ENCODE results near the gene PCDHGB7.
"Not testable (repeated sequence)": the region's sequence is repeated elsewhere in the genome, so short reads cannot be mapped to it uniquely, and the experiment has no call there.

Gene PCDHGB7

GRCh38 chr5:141417494-141418172 is at the start of gene PCDHGB7:
TSS of gene PCDHGB7 (plus strand) at chr5:141417677. CDS start at chr5:141417860, 183 bp downstream.
- Histone ChIP-seq H2AFZ (ENCODE audit: low read length, unreplicated experiment) (peak within 1 kb of the TSS; percentile 73), H3K4me3 (ENCODE audit: low read depth, low read length) (peak within 1 kb of the TSS; percentile 77)

GRCh38 chr5:141369994-141370848 is 47.3 kb upstream of the PCDHGB7 start, which contains the start of gene PCDHGB3:
TSS of gene PCDHGB3 (plus strand) at chr5:141370242. CDS start at chr5:141370395, 153 bp downstream.
- Histone ChIP-seq H3K27ac (ENCODE audit: low read depth, low read length) (no peak within 1 kb of the TSS), H3K4me3 (ENCODE audit: low read depth, low read length) (peak within 1 kb of the TSS; percentile 67), H2AFZ (ENCODE audit: low read length, unreplicated experiment) (peak within 1 kb of the TSS; percentile 59), H3K79me2 (ENCODE audit: control insufficient read depth, insufficient read depth, low read length, unreplicated experiment) (no peaks in the 10 kb centered on the region), H3K36me3 (ENCODE audit: insufficient read depth, low read length) (no peaks in the 10 kb centered on the region), H3K4me1 (ENCODE audit: control insufficient read depth, insufficient read depth, low read length, unreplicated experiment) (no peaks in the 10 kb centered on the region), H3K27me3 (ENCODE audit: insufficient read depth, low read length) (peaks cover 91% of the 10 kb centered on the region)

More at GRCh38 chr5:141417494-141418172, at the start of gene PCDHGB7:
- H3K79me2 ChIP-seq (ENCODE audit: control insufficient read depth, insufficient read depth, low read length, unreplicated experiment); H3K36me3 ChIP-seq (ENCODE audit: insufficient read depth, low read length); H3K4me1 ChIP-seq (ENCODE audit: control insufficient read depth, insufficient read depth, low read length, unreplicated experiment); H3K27ac ChIP-seq (ENCODE audit: low read depth, low read length): not testable (repeated sequence)
- H3K27me3 ChIP-seq (ENCODE audit: insufficient read depth, low read length), result peaks cover 54% of the 10 kb centered on the region

GRCh38 chr5:141371572-141372475 is 45.7 kb upstream of the PCDHGB7 start:
- Histone ChIP-seq H3K4me3 (ENCODE audit: low read depth, low read length) (no peak overlapping the region), H3K27ac (ENCODE audit: low read depth, low read length) (no peak overlapping the region), H3K27me3 (ENCODE audit: insufficient read depth, low read length) (peaks cover 77% of the 10 kb centered on the region), H3K79me2 (ENCODE audit: control insufficient read depth, insufficient read depth, low read length, unreplicated experiment) (no peaks in the 10 kb centered on the region), H2AFZ (ENCODE audit: low read length, unreplicated experiment) (no peak overlapping the region), H3K36me3 (ENCODE audit: insufficient read depth, low read length) (no peaks in the 10 kb centered on the region), H3K4me1 (ENCODE audit: control insufficient read depth, insufficient read depth, low read length, unreplicated experiment) (no peaks in the 10 kb centered on the region)

GRCh38 chr5:141373673-141374317 is 43.7 kb upstream of the PCDHGB7 start, which contains the start of gene PCDHGA6:
TSS of gene PCDHGA6 (plus strand) at chr5:141373891. CDS start at chr5:141374084, 193 bp downstream.
- no peaks in the 10 kb centered on the region for H3K79me2 ChIP-seq (ENCODE audit: control insufficient read depth, insufficient read depth, low read length, unreplicated experiment)
- H3K4me3 ChIP-seq (ENCODE audit: low read depth, low read length), result peak within 1 kb of the TSS; percentile 67
- H3K36me3 ChIP-seq (ENCODE audit: insufficient read depth, low read length), result no peaks in the 10 kb centered on the region

GRCh38 chr5:141374627-141375026 is 42.9 kb upstream of the PCDHGB7 start:
- Histone ChIP-seq H3K4me1 (ENCODE audit: control insufficient read depth, insufficient read depth, low read length, unreplicated experiment) (no peaks in the 10 kb centered on the region), H3K36me3 (ENCODE audit: insufficient read depth, low read length) (no peaks in the 10 kb centered on the region), H3K4me3 (ENCODE audit: low read depth, low read length) (peak overlapping the region; percentile 67; the same call in 1 of the 2 replicates), H2AFZ (ENCODE audit: low read length, unreplicated experiment) (no peak overlapping the region), H3K79me2 (ENCODE audit: control insufficient read depth, insufficient read depth, low read length, unreplicated experiment) (no peaks in the 10 kb centered on the region), H3K27ac (ENCODE audit: low read depth, low read length) (no peak overlapping the region), H3K27me3 (ENCODE audit: insufficient read depth, low read length) (peaks cover 74% of the 10 kb centered on the region)

More at GRCh38 chr5:141373673-141374317, 43.7 kb upstream of the PCDHGB7 start, which contains the start of gene PCDHGA6:
- no peak within 1 kb of the TSS for H3K27ac ChIP-seq (ENCODE audit: low read depth, low read length)
- H3K27me3 ChIP-seq (ENCODE audit: insufficient read depth, low read length), result peaks cover 72% of the 10 kb centered on the region
- no peak within 1 kb of the TSS for H2AFZ ChIP-seq (ENCODE audit: low read length, unreplicated experiment)
- no peaks in the 10 kb centered on the region for H3K4me1 ChIP-seq (ENCODE audit: control insufficient read depth, insufficient read depth, low read length, unreplicated experiment)

- not testable (repeated sequence) for H3K4me1 ChIP-seq (ENCODE audit: control insufficient read depth, insufficient read depth, low read length, unreplicated experiment); H3K36me3 ChIP-seq (ENCODE audit: insufficient read depth, low read length); H2AFZ ChIP-seq (ENCODE audit: low read length, unreplicated experiment); H3K4me3 ChIP-seq (ENCODE audit: low read depth, low read length); H3K27ac ChIP-seq (ENCODE audit: low read depth, low read length); H3K79me2 ChIP-seq (ENCODE audit: control insufficient read depth, insufficient read depth, low read length, unreplicated experiment)
- H3K27me3 ChIP-seq (ENCODE audit: insufficient read depth, low read length), result peaks cover 74% of the 10 kb centered on the region
Measured at GRCh38 chr5:141375444-141376155, 41.9 kb upstream of the PCDHGB7 start.

GRCh38 chr5:141382469-141383294 is 34.8 kb upstream of the PCDHGB7 start, which contains the start of gene PCDHGA7:
TSS of gene PCDHGA7 (plus strand) at chr5:141382742. CDS start at chr5:141382900, 158 bp downstream.
- H3K4me1 ChIP-seq (ENCODE audit: control insufficient read depth, insufficient read depth, low read length, unreplicated experiment), result no peaks in the 10 kb centered on the region
- H3K4me3 ChIP-seq (ENCODE audit: low read depth, low read length), result peak within 1 kb of the TSS; percentile 67
- no peak within 1 kb of the TSS for H2AFZ ChIP-seq (ENCODE audit: low read length, unreplicated experiment)
- no peaks in the 10 kb centered on the region for H3K79me2 ChIP-seq (ENCODE audit: control insufficient read depth, insufficient read depth, low read length, unreplicated experiment)
- H3K36me3 ChIP-seq (ENCODE audit: insufficient read depth, low read length), result no peaks in the 10 kb centered on the region
- peaks cover 80% of the 10 kb centered on the region for H3K27me3 ChIP-seq (ENCODE audit: insufficient read depth, low read length)
- no peak within 1 kb of the TSS for H3K27ac ChIP-seq (ENCODE audit: low read depth, low read length)

- no peaks in the 10 kb centered on the region for H3K79me2 ChIP-seq (ENCODE audit: control insufficient read depth, insufficient read depth, low read length, unreplicated experiment)
- H3K27ac ChIP-seq (ENCODE audit: low read depth, low read length), result no peak overlapping the region
- H3K4me3 ChIP-seq (ENCODE audit: low read depth, low read length), result no peak overlapping the region
- H3K36me3 ChIP-seq (ENCODE audit: insufficient read depth, low read length), result no peaks in the 10 kb centered on the region
- peaks cover 83% of the 10 kb centered on the region for H3K27me3 ChIP-seq (ENCODE audit: insufficient read depth, low read length)
- no peak overlapping the region for H2AFZ ChIP-seq (ENCODE audit: low read length, unreplicated experiment)
- no peaks in the 10 kb centered on the region for H3K4me1 ChIP-seq (ENCODE audit: control insufficient read depth, insufficient read depth, low read length, unreplicated experiment)
Measured at GRCh38 chr5:141383345-141383744, 34.1 kb upstream of the PCDHGB7 start.

All from ACC112 (cell line).